Sigmoid colon (tissue), 7 donors: ENCODE results near the gene SEH1L. TPM values are rescaled to one million over a fixed set of nuclear protein-coding genes. Genes with fewer than 3 reads are reported as not detected.

Source experiments
- DNase-seq: peaks from one replicate; pipeline ENCODE4 v3.0.0-alpha.2; 2019
- H3K27ac ChIP-seq, 4 donors: fragments of 200-600 bp; sonication (generic); one replicate each; pipeline ENCODE4 v1.5.1; 2016 to 2019; ENCODE audit warnings: mild to moderate bottlenecking in 1 of 4
- H3K27me3 ChIP-seq, 3 donors: fragments of 200-600 bp; sonication (generic); one replicate each; pipeline ENCODE4 v1.5.1; 2019; ENCODE audit warnings: mild to moderate bottlenecking in 1 of 3
- H3K36me3 ChIP-seq, 4 donors: fragments of 200-600 bp; sonication (generic); one replicate each; pipeline ENCODE4 v1.5.1; 2016 to 2019
- H3K4me1 ChIP-seq, 4 donors: fragments of 200-600 bp; sonication (generic); one replicate each; pipeline ENCODE4 v1.5.1; 2017 to 2019
- H3K4me3 ChIP-seq, 4 donors: fragments of 200-600 bp; sonication (generic); one replicate each; pipeline ENCODE4 v1.5.1; 2017 to 2019; ENCODE audit warnings: mild to moderate bottlenecking in 2 of 4, moderate library complexity in 1 of 4
- H3K9me3 ChIP-seq, 4 donors: fragments of 200-600 bp in 3 of 4; sonication (generic) in 3 of 4; one replicate each; pipeline versions ENCODE4 v1.5.1 to v1.6.1; 2013 to 2019
- CTCF ChIP-seq, 4 experiments: fragments of 450-650 bp in 3 of 4; fragments of 200-600 bp in 1 of 4; IDR thresholded peaks; one replicate each; pipeline ENCODE4 v1.5.1; 2016 to 2019; ENCODE audit warnings: antibody characterized with exemption in 4 of 4, mild to moderate bottlenecking in 3 of 4, moderate library complexity in 2 of 4
- EP300 ChIP-seq, 4 donors: sonication (generic); formaldehyde crosslinking; IDR thresholded peaks; one replicate each; pipeline ENCODE4 v1.6.1; 2017; ENCODE audit warnings: antibody characterized with exemption in 4 of 4
- POLR2A ChIP-seq, 2 donors: fragments of 450-650 bp; IDR thresholded peaks; one replicate each; pipeline ENCODE4 v1.6.1; 2016; ENCODE audit warnings: antibody characterized with exemption in 2 of 2, mild to moderate bottlenecking in 2 of 2, moderate library complexity in 2 of 2
- POLR2AphosphoS5 ChIP-seq, 4 donors: sonication (generic); formaldehyde crosslinking; IDR thresholded peaks; one replicate each; pipeline ENCODE4 v1.6.1; 2017; ENCODE audit warnings: antibody characterized with exemption in 4 of 4
- WGBS, 2 donors: extraction: QIAGEN DNeasy Blood & Tissue Kit; methylation state at CpG; one replicate each; pipeline ENCODE4 v1.1.7; 2013; 5-methylcytosine and 5-hydroxymethylcytosine counted together
- intact Hi-C: fragments of 100-400 bp; cut with DNase I; formaldehyde crosslinking; loops from one replicate; pipeline ENCODE4 v1.15.1; 2023
- polyA plus RNA-seq, 3 donors: library from polyadenylated mRNA; stranded (reverse); fragments of 200-250 nt; gene quantifications; one replicate each; pipeline ENCODE4 v1.2.3, GENCODE V29; 2013
- total RNA-seq, 4 donors: library from RNA; depleted of rRNA; stranded (reverse); fragments of >200 nt; gene quantifications; one replicate each; pipeline ENCODE4 v1.1.0, GENCODE V29; 2016
- donor health status: healthy with polysubstance abuse.
- donor health status: Bipolar disorder and iron deficiency.
- donor health status: healthy.

SEH1L gene
- total and polyA plus RNA-seq, 7 donors = 15.3 to 38.1 (median 16.3) TPM

GRCh38 chr18:12907258-12907925 is 40.4 kb upstream of the SEH1L start:
- intact Hi-C loops = no loop called here
- Histone ChIP-seq H3K4me3 (no peak overlapping the region), H3K27ac (peak overlapping the region in 1 of 4 donors; percentile 22), H3K9me3 (no peaks in the 10 kb centered on the region), H3K36me3 (no peaks in the 10 kb centered on the region), H3K4me1 (peaks cover 0 to 16% (median 11%) of the 10 kb centered on the region in 4 donors), H3K27me3 (peaks cover 0 to 27% (median 16%) of the 10 kb centered on the region in 3 donors)
- WGBS, 2 donors = 54 to 58% methylated on average over 8 of the region's 8 CpGs
- DNase-seq = no peak
- TF ChIP-seq EP300 (IDR thresholded peaks at IDR 0.05) = no peak
- no peak for TF ChIP-seq CTCF (IDR thresholded peaks at IDR 0.05)

GRCh38 chr18:12908706-12909105 is 39.1 kb upstream of the SEH1L start:
- WGBS, 2 donors = 76 to 89% methylated on average over 4 of the region's 4 CpGs
- no peak overlapping the region for H3K27ac ChIP-seq
- H3K36me3 ChIP-seq = no peaks in the 10 kb centered on the region
- H3K4me3 ChIP-seq = no peak overlapping the region
- intact Hi-C loops = no loop called here
- H3K9me3 ChIP-seq = no peaks in the 10 kb centered on the region
- no peak for DNase-seq
- peaks cover 0 to 16% (median 11%) of the 10 kb centered on the region in 4 donors for H3K4me1 ChIP-seq
- TF ChIP-seq POLR2AphosphoS5 (IDR thresholded peaks at IDR 0.05) = no peak
- TF ChIP-seq CTCF (IDR thresholded peaks at IDR 0.05) = no peak
- no peak for TF ChIP-seq EP300 (IDR thresholded peaks at IDR 0.05)
- TF ChIP-seq POLR2A (IDR thresholded peaks at IDR 0.05) = no peak
- peaks cover 0 to 31% (median 16%) of the 10 kb centered on the region in 3 donors for H3K27me3 ChIP-seq

GRCh38 chr18:12911025-12911928 is 36.5 kb upstream of the SEH1L start:
- DNase-seq = no peak
- intact Hi-C loops = no loop called here
- peak overlapping the region in 1 of 4 donors; percentile 25 for H3K27ac ChIP-seq
- WGBS, 2 donors = 15% methylated on average over 75 of the region's 75 CpGs
- H3K4me3 ChIP-seq = peak overlapping the region in 2 of 4 donors; percentile 35 to 48
- no peaks in the 10 kb centered on the region for H3K9me3 ChIP-seq
- peaks cover 0 to 31% (median 16%) of the 10 kb centered on the region in 3 donors for H3K27me3 ChIP-seq
- TF ChIP-seq POLR2AphosphoS5 (IDR thresholded peaks at IDR 0.05) (no peak), EP300 (IDR thresholded peaks at IDR 0.05) (no peak), POLR2A (IDR thresholded peaks at IDR 0.05) (no peak), CTCF (IDR thresholded peaks at IDR 0.05) (no peak)
- no peaks in the 10 kb centered on the region for H3K36me3 ChIP-seq
- peaks cover 0 to 16% (median 11%) of the 10 kb centered on the region in 4 donors for H3K4me1 ChIP-seq

- Histone ChIP-seq H3K27ac (no peak overlapping the region), H3K27me3 (peaks cover 0 to 26% (median 16%) of the 10 kb centered on the region in 3 donors), H3K4me1 (peaks cover 0 to 16% (median 11%) of the 10 kb centered on the region in 4 donors), H3K4me3 (peak overlapping the region in 2 of 4 donors; percentile 29 to 48), H3K36me3 (no peaks in the 10 kb centered on the region), H3K9me3 (no peaks in the 10 kb centered on the region)
- TF ChIP-seq POLR2AphosphoS5 (IDR thresholded peaks at IDR 0.05) (no peak), POLR2A (IDR thresholded peaks at IDR 0.05) (no peak), EP300 (IDR thresholded peaks at IDR 0.05) (no peak), CTCF (IDR thresholded peaks at IDR 0.05) (no peak)
- intact Hi-C loops = no loop called here
- 64 to 69% methylated on average over 75 of the region's 75 CpGs for WGBS, 2 donors
- no peak for DNase-seq
These were observed 35.7 kb upstream of the SEH1L start for GRCh38 chr18:12911929-12912703.
